SK-N-MC (cell line): ENCODE measurements around the gene RIN3.

Source experiments
- EZH2 ChIP-seq: fragments of 200-600 bp; sonication (generic); IDR thresholded peaks from one replicate; pipeline ENCODE4 v1.6.1; 2017; ENCODE audit warnings: antibody characterized with exemption
- POLR2AphosphoS5 ChIP-seq: IDR thresholded peaks from 2 replicates; pipeline ENCODE4 v1.6.1; 2012; ENCODE audit warnings: mild to moderate bottlenecking, low read depth, low read length, borderline replicate concordance

GRCh38 chr14:92651758-92652406 is 138.3 kb downstream of the RIN3 start:
- TF ChIP-seq POLR2AphosphoS5 = no peak
- no peak for TF ChIP-seq EZH2
